ENCODE data around the gene THPO. TPM values are rescaled to one million over a fixed set of nuclear protein-coding genes. Genes with fewer than 3 reads are reported as not detected.

THPO gene
- total and polyA plus RNA-seq, 9 of the 15 experiments (the other 6 are each of a cell fraction or from before 2014, with no cell fraction given), result 0.11 to 1.1 (median 0.35) TPM; not detected in 1

GRCh38 chr3:184358124-184358767, 19.8 kb downstream of the THPO start:
- Histone ChIP-seq H2AFZ (ENCODE audit: low read depth, low read length) (no peak overlapping the region), H3K27me3 (ENCODE audit: control insufficient read depth in 2 of 2, insufficient read depth in 2 of 2, low read length in 2 of 2) (no peaks in the 10 kb centered on the region), H3K9ac (ENCODE audit: insufficient read depth in 1 of 2, low read depth in 2 of 2, low read length in 2 of 2) (peak overlapping the region in 1 of 2 experiments; percentile 89; a peak in 2 of 4 replicates), H3K4me2 (ENCODE audit: insufficient read depth, low read length) (no peak overlapping the region), H3K27ac (ENCODE audit: extremely low read depth, low read depth, low read length) (no peak overlapping the region), H3K9me1 (ENCODE audit: control insufficient read depth, insufficient read depth, low read length) (peaks cover 5% of the 10 kb centered on the region), H3K79me2 (ENCODE audit: control insufficient read depth, insufficient read depth, low read length) (peaks cover 36% of the 10 kb centered on the region), H3K4me1 (replicated peaks in 1 of 2; ENCODE audit: control insufficient read depth in 2 of 2, insufficient read depth in 2 of 2, low read length in 2 of 2) (peaks cover 21 to 77% of the 10 kb centered on the region in 2 experiments), H3K4me3 (no peak overlapping the region), H3K9me3 (replicated peaks; ENCODE audit: control insufficient read depth, insufficient read depth, low read depth, low read length) (no peaks in the 10 kb centered on the region), H3K36me3 (ENCODE audit: control insufficient read depth, insufficient read depth, low read length) (peaks cover 54% of the 10 kb centered on the region; the same call in 2 of the 3 replicates), H4K20me1 (replicated peaks; ENCODE audit: control insufficient read depth, insufficient read depth, low read length) (no peaks in the 10 kb centered on the region)
- in situ Hi-C loops (cut with MboI), result no loop called here
- WGBS (ENCODE audit: insufficient coverage, low coverage, missing lambda C conversion rate), result 91% methylated on average over 11 of the region's 12 CpGs
- POLR2A ChIA-PET, result interaction anchor here (1.7 kb wide), 1 partner anchor 10 kb away, joined by 9 read pairs; no protein-coding TSS in a partner anchor
- no TSS peak for BruUV-seq (replicated peaks)
- CTCF ChIA-PET (ENCODE audit: low intra/inter-chr PET ratio), result no interaction called here
- FAIRE-seq (no peak), DNase-seq (ENCODE audit: extremely low read depth in 1 of 4, low spot score in 3 of 4) (no peak), ATAC-seq (no peak)
- intact Hi-C loops (cut with micrococcal nuclease), result no loop called here
- TF ChIP-seq ATF4 (CRISPR knock-in tag; IDR thresholded peaks at IDR 0.05) (no peak), ZBTB12 (CRISPR knock-in tag; IDR thresholded peaks at IDR 0.05) (no peak), SMAD3 (CRISPR knock-in tag; conservative IDR thresholded peaks at IDR 0.05) (no peak), RBM39 (optimal IDR thresholded peaks at IDR 0.05; ENCODE audit: low read depth, low read length) (no peak), SUPT5H (IDR thresholded peaks at IDR 0.05) (no peak), FOSL1 (tag; conservative IDR thresholded peaks at IDR 0.05) (no peak), RCOR1 (IDR thresholded peaks at IDR 0.05; ENCODE audit: borderline replicate concordance in 1 of 2, low read depth in 2 of 2, low read length in 2 of 2) (no peak), HEY1 (CRISPR knock-in tag; IDR thresholded peaks at IDR 0.05; ENCODE audit: borderline replicate concordance) (no peak), NFIC (IDR thresholded peaks at IDR 0.05) (no peak), ZNF444 (CRISPR knock-in tag; IDR thresholded peaks at IDR 0.05) (no peak), CXXC5 (CRISPR knock-in tag; IDR thresholded peaks at IDR 0.05) (no peak), CTCF (IDR thresholded peaks at IDR 0.05 in 2 of 3, conservative IDR thresholded peaks at IDR 0.05 in 1 of 3; ENCODE audit: insufficient read depth in 2 of 3, low read depth in 1 of 3, low read length in 3 of 3) (no peak), COPS2 (conservative IDR thresholded peaks at IDR 0.05) (no peak), NFRKB (IDR thresholded peaks at IDR 0.05; ENCODE audit: low read depth) (no peak), ZSCAN32 (CRISPR knock-in tag; IDR thresholded peaks at IDR 0.05) (no peak), HMGN3 (IDR thresholded peaks at IDR 0.05; ENCODE audit: borderline replicate concordance, extremely low read depth, insufficient read length, low read depth, low read length) (no peak), RAD21 (CRISPR knock-in tag; conservative IDR thresholded peaks at IDR 0.05 in 1 of 2, IDR thresholded peaks at IDR 0.05 in 1 of 2) (no peak), RBM14 (IDR thresholded peaks at IDR 0.05; ENCODE audit: borderline replicate concordance, insufficient read depth, low read depth, low read length) (no peak), MYBL2 (IDR thresholded peaks at IDR 0.05; ENCODE audit: low read depth) (no peak), MYBL2 (CRISPR knock-in tag; IDR thresholded peaks at IDR 0.05; ENCODE audit: borderline replicate concordance) (no peak)

Measured in K562 (cell line).